ENCODE data around the gene DNASE2B.

Gene DNASE2B

DNA sequence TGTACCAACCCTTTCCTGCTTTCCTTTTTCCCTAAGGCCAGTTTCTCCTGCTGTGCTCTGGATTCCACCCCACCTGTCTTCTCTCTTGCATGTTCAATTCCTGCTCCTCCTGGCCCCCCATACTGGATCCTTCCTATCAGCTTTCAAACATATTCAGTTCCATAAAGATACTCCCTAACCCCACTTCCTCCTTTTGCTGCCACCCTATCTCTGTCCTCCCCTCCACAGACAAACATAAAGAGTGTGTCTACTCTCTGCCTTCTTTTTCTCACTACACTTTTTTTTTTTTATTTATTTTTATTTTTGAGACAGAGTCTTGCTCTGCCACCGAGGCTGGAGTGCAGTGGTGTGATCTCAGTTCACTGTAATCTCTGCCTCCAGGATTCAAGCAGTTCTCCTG lies 63.8 kb downstream of the DNASE2B start:
- no peak for DNase-seq (ENCODE audit: low spot score)

All from cerebellar cortex (tissue), 1 donor.